Esophagus muscularis mucosa (tissue), 4 donors: ENCODE measurements around the gene ZBED4. TPM values are rescaled to one million over a fixed set of nuclear protein-coding genes. Genes with fewer than 3 reads are reported as not detected.
A peak's percentile ranks its signal among the peaks of the same experiment; 100 is the strongest.

Source experiments
- DNase-seq: peaks from one replicate; pipeline ENCODE4 v3.0.0-alpha.2; 2017; ENCODE audit errors: extremely low spot score
- H3K27ac ChIP-seq, 4 donors: fragments of 200-600 bp; sonication (generic); replicated peaks in 1 of 4; 1 replicate in 3 of 4; 2 replicates in 1 of 4; pipeline ENCODE4 v1.5.1; 2016 to 2019; ENCODE audit warnings: mild to moderate bottlenecking in 1 of 4
- H3K27me3 ChIP-seq, 4 donors: fragments of 200-600 bp; sonication (generic); one replicate each; pipeline versions ENCODE4 v1.5.1 to v1.6.0; 2016 to 2019
- H3K36me3 ChIP-seq, 4 donors: fragments of 200-600 bp; sonication (generic); one replicate each; pipeline ENCODE4 v1.5.1; 2016 to 2019
- H3K4me1 ChIP-seq, 4 donors: fragments of 200-600 bp; sonication (generic); one replicate each; pipeline ENCODE4 v1.5.1; 2016 to 2019
- H3K4me3 ChIP-seq, 4 donors: fragments of 200-600 bp; sonication (generic); 1 replicate in 2 of 4; 2 replicates in 2 of 4; pipeline ENCODE4 v1.5.1; 2016 to 2019; ENCODE audit warnings: mild to moderate bottlenecking in 4 of 4, moderate library complexity in 1 of 4
- H3K9me3 ChIP-seq, 4 donors: fragments of 200-600 bp; sonication (generic); 1 replicate in 3 of 4; 2 replicates in 1 of 4; pipeline ENCODE4 v1.5.1; 2016 to 2019
- EP300 ChIP-seq: sonication (generic); formaldehyde crosslinking; IDR thresholded peaks from one replicate; pipeline ENCODE4 v1.6.1; 2017; ENCODE audit warnings: antibody characterized with exemption
- POLR2A ChIP-seq: fragments of 450-650 bp; IDR thresholded peaks from one replicate; pipeline ENCODE4 v1.6.1; 2017; ENCODE audit warnings: antibody characterized with exemption, moderate library complexity, mild to moderate bottlenecking, low read depth
- POLR2AphosphoS5 ChIP-seq, 2 donors: sonication (generic); formaldehyde crosslinking; IDR thresholded peaks; one replicate each; pipeline ENCODE4 v1.6.1; 2017; ENCODE audit warnings: antibody characterized with exemption in 2 of 2
- WGBS: methylation state at CpG from one replicate; pipeline ENCODE4 v1.1.5; 2018; 5-methylcytosine and 5-hydroxymethylcytosine counted together
- intact Hi-C: fragments of 100-400 bp; cut with DNase I; formaldehyde crosslinking; loops from one replicate; pipeline ENCODE4 v1.15.1; 2023
- total RNA-seq, 4 donors: library from RNA; depleted of rRNA; stranded (reverse); fragments of >200 nt; gene quantifications; one replicate each; pipeline versions ENCODE4 v1.1.0 to v1.2.1, GENCODE V29; 2016
- TF ChIP-seq, protein P1 (sequence below), 3 experiments: fragments of 200-600 bp in 2 of 3; fragments of 450-650 bp in 1 of 3; sonication (generic) in 2 of 3; IDR thresholded peaks; one replicate each; pipeline ENCODE4 v1.5.1; 2017 to 2019; ENCODE audit warnings: antibody characterized with exemption in 3 of 3, mild to moderate bottlenecking in 2 of 3, moderate library complexity in 1 of 3

Gene ZBED4
- total RNA-seq, 4 donors from 2014 or later, result 6.6 to 11.1 (median 9.5) TPM

- Histone ChIP-seq H3K27me3 (peaks cover 0 to 14% (median 7%) of the 10 kb centered on the region in 4 donors), H3K9me3 (no peaks in the 10 kb centered on the region), H3K4me3 (peak overlapping the region; percentile 57 to 69 (median 62)), H3K27ac (peak overlapping the region; percentile 88 to 98 (median 93)), H3K4me1 (peaks cover 76 to 90% (median 85%) of the 10 kb centered on the region in 4 donors), H3K36me3 (no peaks in the 10 kb centered on the region)
- intact Hi-C loops, result loop anchor here (5.0 kb wide), 3 partner anchors 39 to 249 kb away; no protein-coding TSS in a partner anchor
- WGBS, result 67% methylated on average over 16 of the region's 27 CpGs
- peak; percentile 93 for DNase-seq
- TF ChIP-seq, protein P1, sequence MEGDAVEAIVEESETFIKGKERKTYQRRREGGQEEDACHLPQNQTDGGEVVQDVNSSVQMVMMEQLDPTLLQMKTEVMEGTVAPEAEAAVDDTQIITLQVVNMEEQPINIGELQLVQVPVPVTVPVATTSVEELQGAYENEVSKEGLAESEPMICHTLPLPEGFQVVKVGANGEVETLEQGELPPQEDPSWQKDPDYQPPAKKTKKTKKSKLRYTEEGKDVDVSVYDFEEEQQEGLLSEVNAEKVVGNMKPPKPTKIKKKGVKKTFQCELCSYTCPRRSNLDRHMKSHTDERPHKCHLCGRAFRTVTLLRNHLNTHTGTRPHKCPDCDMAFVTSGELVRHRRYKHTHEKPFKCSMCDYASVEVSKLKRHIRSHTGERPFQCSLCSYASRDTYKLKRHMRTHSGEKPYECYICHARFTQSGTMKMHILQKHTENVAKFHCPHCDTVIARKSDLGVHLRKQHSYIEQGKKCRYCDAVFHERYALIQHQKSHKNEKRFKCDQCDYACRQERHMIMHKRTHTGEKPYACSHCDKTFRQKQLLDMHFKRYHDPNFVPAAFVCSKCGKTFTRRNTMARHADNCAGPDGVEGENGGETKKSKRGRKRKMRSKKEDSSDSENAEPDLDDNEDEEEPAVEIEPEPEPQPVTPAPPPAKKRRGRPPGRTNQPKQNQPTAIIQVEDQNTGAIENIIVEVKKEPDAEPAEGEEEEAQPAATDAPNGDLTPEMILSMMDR (IDR thresholded peaks at IDR 0.05), result no peak
- TF ChIP-seq EP300 (no peak), POLR2AphosphoS5 (IDR thresholded peaks at IDR 0.05) (peak; percentile 24 to 79), POLR2A (peak; percentile 55)
Measured at GRCh38 chr22:49933236-49934159, 79.9 kb downstream of the ZBED4 start.

DNA sequence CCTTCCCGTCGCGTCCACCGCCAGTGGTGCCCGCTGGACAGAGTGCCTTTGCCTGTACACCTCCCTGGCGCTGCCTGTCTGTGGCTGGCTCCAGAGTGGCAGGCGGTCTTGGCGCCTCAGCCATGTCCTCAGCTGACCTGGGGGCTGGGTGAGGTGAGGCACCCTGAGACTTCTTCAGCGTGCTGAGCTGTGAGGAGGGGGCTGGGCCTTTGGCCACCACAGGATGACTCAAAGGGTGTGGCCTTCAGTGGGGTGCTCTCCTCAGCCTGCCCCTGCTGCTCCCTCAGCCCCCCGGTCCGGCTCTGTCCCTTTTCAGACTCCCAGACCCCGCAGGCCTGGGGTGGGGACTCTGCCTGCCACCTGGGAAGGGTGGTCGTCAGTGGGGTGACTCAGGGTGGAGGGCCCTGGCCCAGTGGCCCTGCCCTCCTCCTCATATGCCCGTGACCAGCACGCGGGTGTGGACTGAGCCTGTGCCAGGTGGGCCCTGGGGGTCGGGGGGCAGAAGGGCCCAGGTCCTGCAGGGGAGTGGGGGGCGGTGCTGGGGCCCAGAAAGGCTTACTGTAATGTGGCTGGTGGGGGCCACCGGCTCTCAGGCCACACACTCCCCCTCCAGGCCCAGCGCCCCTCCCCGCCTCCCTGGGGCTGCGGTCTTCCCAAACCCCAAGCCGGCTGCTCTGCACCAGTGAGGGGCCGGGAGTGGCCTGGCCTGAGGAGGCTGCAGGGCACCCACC is 80.7 kb downstream of the ZBED4 start:
- peaks cover 77 to 90% (median 80%) of the 10 kb centered on the region in 4 donors for H3K4me1 ChIP-seq

DNA sequence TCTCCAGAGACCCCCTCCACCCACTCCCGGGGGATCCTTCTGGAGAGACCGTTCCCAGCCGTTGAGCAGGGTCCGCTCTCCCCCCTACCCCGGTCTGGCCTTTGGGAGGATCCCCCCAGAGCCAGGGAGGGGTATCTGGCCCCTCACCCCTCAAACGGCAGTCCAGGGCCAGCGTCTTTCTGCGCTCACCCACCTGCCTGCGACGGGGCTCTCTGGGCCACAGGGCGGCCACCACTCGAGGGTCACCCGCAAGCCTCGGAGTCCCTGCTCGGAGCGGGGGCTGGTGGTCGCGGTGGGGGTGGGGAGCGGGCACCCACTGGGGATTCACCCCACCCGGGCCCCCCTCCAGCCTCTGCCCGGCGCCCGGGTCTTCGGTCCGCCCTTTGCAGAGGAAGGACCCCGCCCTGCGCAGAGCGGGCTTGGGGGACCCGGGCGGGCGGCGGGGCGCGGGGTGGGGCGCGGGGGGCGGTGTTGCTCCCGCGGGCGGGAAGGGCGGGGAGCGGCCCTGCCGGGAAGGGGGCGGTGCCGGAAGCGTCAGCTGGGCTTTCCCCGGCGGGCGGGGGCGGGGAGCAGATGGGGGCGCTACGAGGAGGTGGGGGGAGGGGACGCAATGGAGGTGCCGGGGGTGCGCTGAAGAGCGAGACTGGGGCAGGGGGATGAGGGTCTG is 81.4 kb downstream of the ZBED4 start:
- no peaks in the 10 kb centered on the region for H3K36me3 ChIP-seq
- H3K27ac ChIP-seq, result peak overlapping the region; percentile 88 to 98 (median 93)
- DNase-seq, result peak; percentile 94
- WGBS, result no CpG with 5 or more reads among the region's 56 CpGs
- H3K9me3 ChIP-seq, result no peaks in the 10 kb centered on the region
- intact Hi-C loops, result loop anchor here (5.0 kb wide), 3 partner anchors 37 to 247 kb away; no protein-coding TSS in a partner anchor
- peak overlapping the region; percentile 57 to 69 (median 62) for H3K4me3 ChIP-seq
- TF ChIP-seq POLR2AphosphoS5 (IDR thresholded peaks at IDR 0.05) (peak in 1 of 2 donors; percentile 19), POLR2A (no peak)
- no peaks in the 10 kb centered on the region for H3K27me3 ChIP-seq
- H3K4me1 ChIP-seq, result peaks cover 70 to 83% (median 74%) of the 10 kb centered on the region in 4 donors

More for the DNA sequence above, 80.7 kb downstream of the ZBED4 start:
- no peaks in the 10 kb centered on the region for H3K9me3 ChIP-seq
- WGBS, result no CpG with 5 or more reads among the region's 24 CpGs
- intact Hi-C loops, result loop anchor here (5.0 kb wide), 3 partner anchors 38 to 248 kb away; no protein-coding TSS in a partner anchor
- TF ChIP-seq POLR2A (peak; percentile 39), EP300 (no peak), POLR2AphosphoS5 (IDR thresholded peaks at IDR 0.05) (peak; percentile 18 to 27)
- TF ChIP-seq, protein P1 (IDR thresholded peaks at IDR 0.05), result no peak
- H3K27me3 ChIP-seq, result peaks cover 0 to 6% (median 0%) of the 10 kb centered on the region in 4 donors
- no peak for DNase-seq
- H3K36me3 ChIP-seq, result no peaks in the 10 kb centered on the region
- peak overlapping the region; percentile 57 to 69 (median 62) for H3K4me3 ChIP-seq
- H3K27ac ChIP-seq, result peak overlapping the region; percentile 88 to 98 (median 93)

- no peak for DNase-seq
- Histone ChIP-seq H3K36me3 (no peaks in the 10 kb centered on the region), H3K27ac (peak overlapping the region; percentile 88 to 98 (median 93)), H3K4me1 (peaks cover 65 to 78% (median 69%) of the 10 kb centered on the region in 4 donors), H3K4me3 (peak overlapping the region; percentile 57 to 69 (median 62)), H3K27me3 (no peaks in the 10 kb centered on the region), H3K9me3 (no peaks in the 10 kb centered on the region)
- no peak for TF ChIP-seq POLR2AphosphoS5 (IDR thresholded peaks at IDR 0.05)
- intact Hi-C loops, result no loop called here
- no CpG with 5 or more reads among the region's 16 CpGs for WGBS
Measured at GRCh38 chr22:49935561-49935960, 81.9 kb downstream of the ZBED4 start.
